GM21786 (cell line): ENCODE data around the gene TNPO3.
"Not testable (repeated sequence)": the region's sequence is repeated elsewhere in the genome, so short reads cannot be mapped to it uniquely, and the experiment has no call there.

Source experiments
- ATAC-seq: cut with Tn5 transposase; IDR thresholded peaks from one replicate; pipeline ENCODE4 v1.9.1; 2021; ENCODE audit not compliant: unreplicated experiment

Gene TNPO3

GRCh38 chr7:129017933-129018538 is 36.9 kb downstream of the TNPO3 start:
- peak; percentile 72 for ATAC-seq

GRCh38 chr7:129017264-129017663 is 37.6 kb downstream of the TNPO3 start:
- ATAC-seq: no peak

GRCh38 chr7:129014501-129015101 is 40.3 kb downstream of the TNPO3 start:
- no peak for ATAC-seq

GRCh38 chr7:129013048-129013724 is 41.7 kb downstream of the TNPO3 start:
- no peak for ATAC-seq

GRCh38 chr7:129012641-129013040 is 42.3 kb downstream of the TNPO3 start:
- no peak for ATAC-seq

- no peak for ATAC-seq
Measured at GRCh38 chr7:129010075-129010474, 44.8 kb downstream of the TNPO3 start.

GRCh38 chr7:129009437-129009836 is 45.5 kb downstream of the TNPO3 start:
- peak; percentile 71 for ATAC-seq

GRCh38 chr7:129008645-129009414 is 46.1 kb downstream of the TNPO3 start:
- peak; percentile 25 for ATAC-seq

GRCh38 chr7:129007572-129007971 is 47.3 kb downstream of the TNPO3 start:
- ATAC-seq: no peak

- ATAC-seq: no peak
Measured at GRCh38 chr7:129006636-129007414, 48.1 kb downstream of the TNPO3 start.

- ATAC-seq: no peak
Measured at GRCh38 chr7:129005186-129005585, 49.7 kb downstream of the TNPO3 start.

GRCh38 chr7:128997181-128997580 is 57.7 kb downstream of the TNPO3 start:
- no peak for ATAC-seq

GRCh38 chr7:128994560-128994959 is 60.4 kb downstream of the TNPO3 start:
- ATAC-seq: not testable (repeated sequence)

GRCh38 chr7:128993419-128993818 is 61.5 kb downstream of the TNPO3 start:
- no peak for ATAC-seq

- ATAC-seq: no peak
Measured at GRCh38 chr7:128989961-128990360, 65.0 kb downstream of the TNPO3 start.

- ATAC-seq: no peak
Measured at GRCh38 chr7:128988372-128988771, 66.5 kb downstream of the TNPO3 start.

- no peak for ATAC-seq
Measured at GRCh38 chr7:128986609-128987008, 68.3 kb downstream of the TNPO3 start.

- no peak for ATAC-seq
Measured at GRCh38 chr7:128985660-128986059, 69.3 kb downstream of the TNPO3 start.

GRCh38 chr7:128982105-128982504 is 72.8 kb downstream of the TNPO3 start:
- ATAC-seq: no peak

- no peak for ATAC-seq
Measured at GRCh38 chr7:128974241-128974934, 80.5 kb downstream of the TNPO3 start.
